Heart left ventricle (tissue), 13 donors: ENCODE data around the gene CABP4.

Experiments used
- CTCF ChIP-seq, 12 donors: fragments of 200-600 bp; sonication (generic) in 4 of 12; IDR thresholded peaks; one replicate each; pipeline versions ENCODE4 v1.5.0 to v1.8.0; 2018 to 2022; ENCODE audit warnings: antibody characterized with exemption in 12 of 12, mild to moderate bottlenecking in 5 of 12
- POLR2A ChIP-seq, 2 donors: fragments of 450-650 bp; IDR thresholded peaks; one replicate each; pipeline ENCODE4 v1.6.1; 2017; ENCODE audit warnings: antibody characterized with exemption in 2 of 2, mild to moderate bottlenecking in 2 of 2, moderate library complexity in 2 of 2
- donor health status: ischemic (EF 13 %, LVEDD 7.1; RV severe dilation, severe dysfunction).
- donor health status: DM: no; HTN: yes; CAD: no.
- donor health status: DM: no; HTN: no; CAD: no.
- donor health status: ischemic (EF 25% LVEDD 6.9; RV normal size, moderate dysfunction).
- donor health status: ischemic (EF 25% LVEDD 5.7; RV mildly dilated, moderate dysfunction).
- donor health status: ischemic (EF 35%, LVEDD 5.7; RV mildly dilated, moderate dysfunction).
- donor health status: nonischemic (EF 11% LVEDD 7.7; RV severe dilation, severe dysfunction).
- donor health status: DM: yes; HTN: yes; CAD: no.
- donor health status: PGD.
- donor health status: ischemic (EF 29% LVEDD 5.4; RV normal size, mild dysfunction).
- donor health status: nonischemic (EF 23%, LVEDD 6.1; RV moderate dilation, normal function).

DNA sequence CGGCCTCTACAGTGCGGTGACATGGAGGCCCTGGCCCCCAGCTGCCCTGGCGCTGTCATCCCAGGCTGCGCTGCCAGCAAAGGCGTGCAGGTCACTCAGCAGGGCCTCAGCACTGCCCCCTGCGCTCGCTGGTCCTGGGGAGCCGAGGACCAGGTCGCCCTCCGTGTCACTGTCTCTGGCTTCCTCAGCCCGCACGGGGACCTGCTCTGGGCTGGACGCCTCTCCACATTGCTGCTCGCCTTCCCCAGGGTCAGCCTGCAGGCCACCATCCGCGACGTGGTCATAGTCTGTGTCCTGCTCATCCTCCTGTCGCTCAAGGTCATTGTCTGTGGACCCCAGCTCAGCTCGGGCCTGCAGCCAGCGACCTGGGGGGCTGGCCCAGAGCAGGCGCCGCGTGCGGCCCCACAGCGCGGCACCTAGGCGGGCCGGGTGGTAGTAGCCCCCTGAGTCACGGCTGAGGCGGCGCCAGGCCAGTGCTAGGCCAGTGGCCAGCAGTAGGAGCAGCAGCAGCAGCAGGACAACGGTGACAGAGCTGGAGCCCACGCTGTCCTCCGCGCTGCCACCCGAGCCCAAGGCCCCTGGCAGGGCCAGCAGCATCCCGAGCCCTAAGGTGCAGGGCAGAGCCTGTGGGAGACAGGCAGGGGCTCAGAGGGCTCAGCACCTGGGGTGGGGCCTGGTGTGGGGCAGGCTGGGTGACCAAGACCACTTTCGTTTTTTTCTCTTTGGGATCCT is 19.3 kb upstream of the CABP4 start:
- TF ChIP-seq CTCF (IDR thresholded peaks at IDR 0.05), result no peak
- TF ChIP-seq POLR2A (IDR thresholded peaks at IDR 0.05), result no peak
